ENCODE measurements around the gene SRSF6.
"Not testable (repeated sequence)": the region's sequence is repeated elsewhere in the genome, so short reads cannot be mapped to it uniquely, and the experiment has no call there.

Gene SRSF6

DNA sequence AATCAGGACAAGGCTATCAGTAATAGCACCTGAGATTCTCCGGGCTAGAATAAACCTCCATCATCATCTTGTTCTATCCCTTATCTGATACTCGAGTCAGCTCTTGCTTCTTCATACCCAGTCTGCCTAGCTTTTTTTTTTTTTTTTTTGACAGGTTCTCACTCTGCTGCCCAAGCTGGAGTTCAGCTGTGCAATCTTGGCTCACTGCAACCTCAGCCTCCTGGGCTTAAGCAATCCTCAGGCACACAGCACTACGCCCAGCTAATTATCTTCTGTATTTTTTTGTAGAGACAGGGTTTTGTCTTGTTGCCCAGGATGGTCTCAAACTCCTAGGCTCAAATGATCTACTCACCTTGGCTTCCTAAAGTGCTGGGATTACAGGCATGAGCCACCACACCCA lies 19.5 kb downstream of the SRSF6 start:
- no peak for DNase-seq

DNA sequence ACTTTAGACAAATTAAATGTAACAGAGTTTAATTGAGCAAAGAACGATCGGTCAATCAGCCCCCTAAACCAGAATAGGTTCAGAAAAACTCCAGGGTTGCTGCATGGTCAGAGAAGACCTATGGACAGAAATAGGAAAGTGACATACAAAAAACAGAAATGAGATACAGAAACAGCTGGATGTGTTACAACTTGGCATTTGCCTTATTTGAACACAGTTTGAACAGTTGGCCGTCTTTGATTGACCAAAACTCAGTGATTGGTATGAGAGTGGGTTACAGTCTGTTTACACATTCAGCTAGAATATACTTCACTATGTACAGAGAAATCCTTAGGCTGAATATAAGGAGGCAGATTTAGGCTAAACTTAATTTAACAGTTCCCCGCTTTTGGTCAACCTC lies 19.9 kb downstream of the SRSF6 start:
- no peak for DNase-seq

DNA sequence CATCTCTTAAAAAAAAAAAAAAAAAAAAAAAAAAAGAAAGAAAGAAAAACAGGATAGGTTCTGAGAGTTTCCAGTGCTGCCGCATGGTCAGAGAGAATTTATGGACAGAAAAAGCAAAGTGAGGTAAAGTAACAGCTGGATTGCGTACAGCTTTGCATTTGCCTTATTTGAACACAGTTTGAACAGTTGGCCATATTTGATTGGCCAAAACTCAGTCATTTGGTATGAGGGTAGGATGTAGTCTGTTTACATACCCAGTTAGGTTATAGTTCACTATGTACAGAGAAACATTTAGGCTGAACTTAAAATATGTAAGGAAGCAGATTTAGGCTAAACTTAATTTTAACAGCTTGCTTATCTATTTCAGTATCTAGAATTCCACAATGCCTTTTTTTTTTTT lies 32.3 kb downstream of the SRSF6 start:
- DNase-seq = no peak

DNA sequence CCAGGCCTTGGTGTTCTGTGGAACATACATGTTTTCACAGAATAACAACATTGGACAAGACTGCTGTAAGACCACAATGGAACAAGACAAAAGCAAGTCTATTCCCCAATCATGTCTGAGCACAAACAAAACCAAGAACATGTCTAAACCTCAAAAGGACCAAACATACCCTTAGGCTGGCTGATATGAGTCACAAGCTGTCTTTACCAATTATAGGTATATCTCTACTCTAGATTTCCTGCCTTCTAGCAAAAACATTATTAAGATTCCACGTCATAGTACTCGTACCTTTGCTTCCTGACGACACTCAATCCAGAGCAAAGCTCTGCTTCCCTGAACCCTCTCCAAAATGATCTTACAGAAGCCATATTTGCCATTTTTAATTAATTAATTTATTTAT lies 34.4 kb downstream of the SRSF6 start:
- no peak for DNase-seq

DNA sequence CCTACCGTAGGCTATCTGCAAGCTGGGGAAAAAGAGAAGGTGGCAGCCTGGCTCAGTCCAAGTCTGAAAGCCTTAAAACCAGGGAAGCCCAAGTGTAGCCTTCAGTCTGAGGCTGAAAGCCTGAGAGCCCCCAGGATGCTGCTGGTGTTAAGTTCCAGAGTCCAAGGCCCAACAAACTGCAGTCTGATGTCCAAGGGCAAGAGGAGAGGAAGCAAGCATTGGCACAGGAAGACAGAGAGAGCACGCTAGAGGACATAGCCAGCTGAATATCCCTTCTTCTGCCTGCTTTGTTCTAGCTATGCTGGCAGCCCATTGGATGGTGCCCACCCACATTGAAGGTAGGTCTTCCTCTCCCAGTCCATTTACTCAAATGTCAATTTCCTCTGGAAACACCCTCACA lies 37.7 kb downstream of the SRSF6 start:
- no peak for DNase-seq

DNA sequence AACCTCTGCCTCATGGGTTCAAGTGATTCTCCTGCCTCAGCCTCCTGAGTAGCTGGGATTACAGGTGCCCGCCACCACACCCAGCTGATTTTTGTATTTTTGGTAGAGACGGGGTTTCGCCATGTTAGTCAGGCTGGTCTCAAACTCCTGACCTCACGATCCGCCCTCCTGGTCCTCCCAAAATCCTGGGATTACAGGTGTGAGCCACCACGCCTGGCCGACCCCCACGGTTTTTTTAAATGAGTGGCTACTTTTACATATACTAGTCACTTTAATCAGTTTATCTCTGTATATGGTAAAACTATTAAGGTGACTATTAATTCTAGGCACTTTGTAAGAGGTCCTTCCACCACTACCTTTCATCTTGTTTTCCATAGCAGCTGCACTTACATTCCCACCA lies 44.3 kb downstream of the SRSF6 start:
- not testable (repeated sequence) for DNase-seq

DNA sequence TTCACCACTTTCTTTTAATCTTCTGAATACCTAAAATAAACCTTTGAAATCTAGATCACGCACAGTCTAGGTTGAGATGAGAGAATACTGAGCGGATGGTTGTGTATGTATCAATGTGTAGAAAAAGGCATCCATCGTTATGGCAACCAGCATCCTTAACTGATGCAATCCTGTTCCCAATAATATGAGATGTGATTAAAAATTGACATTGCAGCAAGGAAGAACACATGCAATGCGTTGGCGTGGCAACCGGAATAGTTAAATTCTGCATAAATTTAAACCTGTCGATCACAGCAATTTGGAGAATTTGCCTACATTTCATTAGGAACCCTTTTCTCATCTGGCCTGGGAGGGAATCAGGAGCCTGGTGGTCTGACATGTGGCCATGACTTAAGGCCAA lies 48.5 kb downstream of the SRSF6 start:
- no peak for DNase-seq

DNA sequence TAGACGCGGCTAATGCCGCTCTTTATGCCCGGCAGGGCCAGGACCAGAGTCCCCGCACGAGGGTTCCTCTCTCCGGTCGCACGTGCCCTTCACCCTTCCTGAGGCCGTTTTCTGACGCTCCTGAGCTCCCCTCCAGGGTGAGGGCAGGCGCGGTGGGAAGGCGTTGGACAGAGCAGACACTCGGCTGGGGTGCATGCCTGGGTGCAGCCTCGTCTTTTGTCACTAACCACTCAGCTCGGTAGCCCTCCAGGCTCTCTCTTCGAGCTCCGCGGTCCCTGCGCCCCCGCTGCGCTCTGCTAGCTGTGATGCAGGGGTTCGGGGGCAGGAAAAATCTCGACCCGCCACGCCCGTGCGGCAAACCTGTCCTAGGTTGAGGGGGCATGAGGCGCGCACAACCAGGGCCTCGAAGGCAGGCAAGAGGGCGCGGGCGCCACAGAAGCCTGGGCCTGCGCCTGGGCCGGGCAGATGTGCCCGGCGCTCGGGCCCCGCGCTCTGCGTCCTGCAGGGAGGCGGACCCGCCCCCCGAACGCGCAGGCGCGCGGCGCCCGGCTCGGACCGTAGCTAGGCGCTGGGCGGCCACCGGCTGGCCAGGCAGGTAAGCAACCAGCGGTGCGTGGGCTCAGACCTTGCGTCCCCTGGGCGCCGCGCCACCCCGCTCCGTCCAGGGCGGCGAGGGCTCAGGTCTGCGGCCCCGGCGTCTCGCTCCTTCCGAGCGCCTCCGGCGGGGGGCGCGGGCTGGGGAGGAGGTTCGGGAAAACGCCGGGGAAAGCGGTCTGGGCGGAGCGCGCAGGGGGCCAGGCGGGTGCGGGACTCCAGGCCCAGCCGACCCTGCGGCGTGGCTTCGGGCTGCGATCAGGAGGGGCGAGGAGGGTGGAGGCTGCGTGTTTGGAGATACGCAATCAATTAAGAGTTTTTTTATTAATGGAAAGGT lies 49.7 kb downstream of the SRSF6 start, which contains the start of gene L3MBTL1:
Gene L3MBTL1 (plus strand): TSS at position 548 of the 931 bp plus-strand sequence. CDS start 5,807 bp downstream, outside the sequence.
- DNase-seq = no peak

DNA sequence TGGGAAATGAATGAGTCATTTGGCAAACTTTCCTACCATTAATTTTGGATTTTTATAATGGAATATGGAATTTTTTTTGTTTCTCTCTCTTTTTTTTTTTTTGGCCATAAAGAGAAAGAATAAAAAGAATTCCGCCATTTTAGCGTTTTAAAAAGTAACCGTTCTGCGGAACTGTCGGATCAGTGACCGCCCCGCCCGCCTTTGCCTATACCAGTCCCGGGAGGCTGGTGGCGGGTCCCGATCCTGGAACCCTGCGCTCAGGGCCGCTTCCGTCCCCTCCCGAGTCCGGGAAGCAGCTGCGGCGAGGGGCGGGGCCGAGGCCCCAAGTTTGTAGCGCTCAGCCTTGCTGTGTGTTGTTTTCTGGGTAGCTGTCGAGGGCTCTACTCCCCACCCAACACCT lies 50.4 kb downstream of the SRSF6 start:
- no peak for DNase-seq

DNA sequence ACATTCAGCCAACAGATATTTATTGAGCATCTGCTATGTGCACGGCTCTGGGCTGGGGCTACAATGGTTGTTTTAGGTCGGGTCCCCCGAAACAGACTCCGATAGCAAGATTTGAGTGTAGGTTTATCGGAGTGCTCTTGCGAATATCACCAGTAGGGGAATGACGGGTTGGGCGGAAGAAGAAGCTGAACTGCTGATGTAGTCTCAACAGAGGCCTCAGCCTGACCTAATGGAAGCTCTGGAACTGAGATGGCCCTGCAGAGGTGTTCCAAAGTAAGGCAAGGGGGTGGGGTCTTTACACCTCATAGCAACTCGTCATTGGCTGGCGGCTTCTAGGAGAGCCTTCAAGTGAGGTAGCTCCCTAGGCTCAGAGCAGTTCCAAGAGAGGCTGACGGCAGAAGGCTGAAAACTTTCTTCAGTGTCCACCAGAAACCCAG lies 50.9 kb downstream of the SRSF6 start:
- no peak for DNase-seq

DNA sequence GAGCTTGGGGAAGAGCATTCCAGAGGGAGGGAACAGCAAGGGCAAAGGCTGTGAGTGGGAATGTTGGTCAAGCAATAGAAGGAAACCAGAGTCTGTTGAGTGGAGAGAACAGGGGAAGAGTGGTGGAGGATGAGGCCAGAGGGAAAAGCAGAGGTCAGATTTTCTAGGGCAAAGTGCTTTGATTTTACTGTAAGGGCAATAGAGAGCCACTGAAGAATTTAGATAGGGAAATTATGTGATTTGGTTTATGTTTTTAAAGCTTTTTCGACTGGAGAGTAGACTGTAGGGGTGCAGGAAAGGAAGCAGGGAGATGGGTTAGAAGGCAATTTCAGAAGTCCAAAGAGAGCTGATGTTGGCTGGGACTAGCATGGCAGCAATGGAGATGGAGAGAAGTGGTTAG lies 54.2 kb downstream of the SRSF6 start:
- DNase-seq = no peak

DNA sequence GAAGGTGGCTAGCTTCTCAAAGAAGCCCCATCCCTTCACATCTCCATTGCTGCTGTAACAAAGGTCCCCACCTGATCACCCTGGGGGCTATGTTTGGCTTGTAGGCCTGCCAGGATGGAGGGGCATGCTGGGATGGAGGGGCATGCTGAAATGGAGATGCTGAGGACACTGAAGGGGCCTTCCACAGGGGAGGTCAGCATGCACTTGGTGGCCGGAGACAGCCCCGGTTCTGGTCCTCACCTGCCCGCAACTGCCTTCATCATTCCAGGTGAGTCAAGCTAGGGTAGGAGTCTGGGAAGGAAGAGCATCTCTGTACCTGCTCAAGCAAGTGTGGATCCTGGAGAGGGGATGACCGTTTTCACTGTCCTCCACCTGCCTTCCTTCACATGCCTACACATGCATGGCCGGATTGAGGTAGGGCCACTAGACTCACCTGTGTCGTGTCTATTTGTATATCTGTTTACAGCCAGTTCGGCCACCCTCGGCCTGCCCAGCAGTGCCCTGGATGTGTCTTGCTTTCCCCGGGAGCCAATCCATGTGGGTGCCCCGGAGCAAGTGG lies 55.8 kb downstream of the SRSF6 start:
- DNase-seq = no peak
